Ishikawa (cell line): Measurements from ENCODE around the gene ANKRD52.

Experiments used
- CREB1 ChIP-seq: IDR thresholded peaks from 2 replicates; pipeline ENCODE4 v1.6.1; 2012; ENCODE audit warnings: low read depth
- EGR1 ChIP-seq: IDR thresholded peaks from 2 replicates; pipeline ENCODE4 v1.6.1; 2012
- EP300 ChIP-seq: IDR thresholded peaks from 2 replicates; pipeline ENCODE4 v1.6.1; 2012; ENCODE audit warnings: borderline replicate concordance
- MAX ChIP-seq: IDR thresholded peaks from 2 replicates; pipeline ENCODE4 v1.6.1; 2012
- RAD21 ChIP-seq: IDR thresholded peaks from 2 replicates; pipeline ENCODE4 v1.6.1; 2012; ENCODE audit warnings: low read depth
- REST ChIP-seq: IDR thresholded peaks from 2 replicates; pipeline ENCODE4 v1.6.1; 2012; ENCODE audit warnings: low read depth, mild to moderate bottlenecking
- TCF12 ChIP-seq: IDR thresholded peaks from 2 replicates; pipeline ENCODE4 v1.6.1; 2012; ENCODE audit warnings: low read depth
- ZBTB7A ChIP-seq: IDR thresholded peaks from 2 replicates; pipeline ENCODE4 v1.6.1; 2012; ENCODE audit warnings: low read depth

- TF ChIP-seq EGR1 (no peak), ZBTB7A (no peak), REST (no peak), EP300 (no peak), TCF12 (no peak), MAX (no peak), RAD21 (no peak), CREB1 (no peak)
These were observed 59.3 kb downstream of the ANKRD52 start for GRCh38 chr12:56198836-56199235.
